ENCODE data around the gene CLASRP. TPM values are rescaled to one million over a fixed set of nuclear protein-coding genes. Genes with fewer than 3 reads are reported as not detected.

CLASRP gene
- total and polyA plus RNA-seq, 2 donors (not counting 1 experiment from before 2014, with no cell fraction given): 12.1 to 15.7 TPM

DNA sequence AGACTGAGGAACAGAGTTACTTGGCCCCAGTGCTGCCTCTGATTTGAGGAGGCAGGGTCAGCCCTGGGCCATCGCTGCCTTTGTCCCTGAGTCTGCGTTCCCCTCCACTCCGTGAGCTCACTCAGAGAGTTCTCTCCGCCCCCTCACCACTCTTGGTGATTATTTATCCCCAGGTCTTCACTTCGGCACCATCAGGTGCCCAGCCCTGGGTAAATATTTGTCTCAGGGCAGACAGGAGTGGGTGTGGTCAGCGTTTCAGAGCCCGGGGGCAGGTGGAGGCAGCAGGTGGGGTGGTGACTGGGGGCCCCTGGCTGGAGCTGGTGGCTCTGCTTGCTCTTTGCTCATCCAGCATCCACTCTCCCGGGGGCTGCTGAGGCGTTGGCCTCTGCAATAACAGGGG is 74.8 kb downstream of the CLASRP start:
- Histone ChIP-seq H3K4me2 (ENCODE audit: extremely low read depth, insufficient read depth, low read length) (no peak overlapping the region), H3K27me3 (ENCODE audit: control insufficient read depth, insufficient read depth, low read length) (no peaks in the 10 kb centered on the region), H3K9ac (ENCODE audit: insufficient read depth, low read length) (no peak overlapping the region), H3K4me3 (replicated peaks in 1 of 4; ENCODE audit: control extremely low read depth in 1 of 4, insufficient read depth in 1 of 4, low read depth in 3 of 4, low read length in 4 of 4) (no peak overlapping the region), H3K79me2 (ENCODE audit: control insufficient read depth, insufficient read depth, low read length) (peaks cover 79% of the 10 kb centered on the region), H4K20me1 (ENCODE audit: control insufficient read depth, extremely low read depth, insufficient read depth, low read length) (no peaks in the 10 kb centered on the region), H3K4me1 (ENCODE audit: control insufficient read depth, extremely low read depth, insufficient read depth, low read length) (no peaks in the 10 kb centered on the region), H3K27ac (ENCODE audit: insufficient read depth, low read length) (no peak overlapping the region), H3K9me3 (ENCODE audit: control insufficient read depth, insufficient read depth, low read depth, low read length) (no peaks in the 10 kb centered on the region), H3K36me3 (ENCODE audit: control insufficient read depth, insufficient read depth, low read length) (no peaks in the 10 kb centered on the region), H2AFZ (ENCODE audit: low read length) (no peak overlapping the region)
- no peak for DNase-seq (ENCODE audit: low read depth in 2 of 2)
- TF ChIP-seq EZH2 (IDR thresholded peaks at IDR 0.05; ENCODE audit: low read length, missing control alignments): no peak
- TF ChIP-seq, protein P1, sequence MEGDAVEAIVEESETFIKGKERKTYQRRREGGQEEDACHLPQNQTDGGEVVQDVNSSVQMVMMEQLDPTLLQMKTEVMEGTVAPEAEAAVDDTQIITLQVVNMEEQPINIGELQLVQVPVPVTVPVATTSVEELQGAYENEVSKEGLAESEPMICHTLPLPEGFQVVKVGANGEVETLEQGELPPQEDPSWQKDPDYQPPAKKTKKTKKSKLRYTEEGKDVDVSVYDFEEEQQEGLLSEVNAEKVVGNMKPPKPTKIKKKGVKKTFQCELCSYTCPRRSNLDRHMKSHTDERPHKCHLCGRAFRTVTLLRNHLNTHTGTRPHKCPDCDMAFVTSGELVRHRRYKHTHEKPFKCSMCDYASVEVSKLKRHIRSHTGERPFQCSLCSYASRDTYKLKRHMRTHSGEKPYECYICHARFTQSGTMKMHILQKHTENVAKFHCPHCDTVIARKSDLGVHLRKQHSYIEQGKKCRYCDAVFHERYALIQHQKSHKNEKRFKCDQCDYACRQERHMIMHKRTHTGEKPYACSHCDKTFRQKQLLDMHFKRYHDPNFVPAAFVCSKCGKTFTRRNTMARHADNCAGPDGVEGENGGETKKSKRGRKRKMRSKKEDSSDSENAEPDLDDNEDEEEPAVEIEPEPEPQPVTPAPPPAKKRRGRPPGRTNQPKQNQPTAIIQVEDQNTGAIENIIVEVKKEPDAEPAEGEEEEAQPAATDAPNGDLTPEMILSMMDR (conservative IDR thresholded peaks at IDR 0.05 in 1 of 2, IDR thresholded peaks at IDR 0.05 in 1 of 2; ENCODE audit: low read depth in 1 of 2, low read length in 2 of 2): no peak

- TF ChIP-seq, protein P1 (conservative IDR thresholded peaks at IDR 0.05 in 1 of 2, IDR thresholded peaks at IDR 0.05 in 1 of 2; ENCODE audit: low read depth in 1 of 2, low read length in 2 of 2): no peak
- TF ChIP-seq EZH2 (IDR thresholded peaks at IDR 0.05; ENCODE audit: low read length, missing control alignments): no peak
- no peak for DNase-seq (ENCODE audit: low read depth in 2 of 2)
- Histone ChIP-seq H3K9me3 (ENCODE audit: control insufficient read depth, insufficient read depth, low read depth, low read length) (no peaks in the 10 kb centered on the region), H3K79me2 (ENCODE audit: control insufficient read depth, insufficient read depth, low read length) (peaks cover 76% of the 10 kb centered on the region), H3K4me3 (replicated peaks in 1 of 4; ENCODE audit: control extremely low read depth in 1 of 4, insufficient read depth in 1 of 4, low read depth in 3 of 4, low read length in 4 of 4) (no peak overlapping the region), H4K20me1 (ENCODE audit: control insufficient read depth, extremely low read depth, insufficient read depth, low read length) (no peaks in the 10 kb centered on the region), H3K4me1 (ENCODE audit: control insufficient read depth, extremely low read depth, insufficient read depth, low read length) (no peaks in the 10 kb centered on the region), H3K4me2 (ENCODE audit: extremely low read depth, insufficient read depth, low read length) (no peak overlapping the region), H3K27ac (ENCODE audit: insufficient read depth, low read length) (no peak overlapping the region), H3K9ac (ENCODE audit: insufficient read depth, low read length) (no peak overlapping the region), H3K36me3 (ENCODE audit: control insufficient read depth, insufficient read depth, low read length) (no peaks in the 10 kb centered on the region), H3K27me3 (ENCODE audit: control insufficient read depth, insufficient read depth, low read length) (no peaks in the 10 kb centered on the region), H2AFZ (ENCODE audit: low read length) (no peak overlapping the region)
Observed at GRCh38 chr19:45114116-45114515, 75.3 kb downstream of the CLASRP start.

DNA sequence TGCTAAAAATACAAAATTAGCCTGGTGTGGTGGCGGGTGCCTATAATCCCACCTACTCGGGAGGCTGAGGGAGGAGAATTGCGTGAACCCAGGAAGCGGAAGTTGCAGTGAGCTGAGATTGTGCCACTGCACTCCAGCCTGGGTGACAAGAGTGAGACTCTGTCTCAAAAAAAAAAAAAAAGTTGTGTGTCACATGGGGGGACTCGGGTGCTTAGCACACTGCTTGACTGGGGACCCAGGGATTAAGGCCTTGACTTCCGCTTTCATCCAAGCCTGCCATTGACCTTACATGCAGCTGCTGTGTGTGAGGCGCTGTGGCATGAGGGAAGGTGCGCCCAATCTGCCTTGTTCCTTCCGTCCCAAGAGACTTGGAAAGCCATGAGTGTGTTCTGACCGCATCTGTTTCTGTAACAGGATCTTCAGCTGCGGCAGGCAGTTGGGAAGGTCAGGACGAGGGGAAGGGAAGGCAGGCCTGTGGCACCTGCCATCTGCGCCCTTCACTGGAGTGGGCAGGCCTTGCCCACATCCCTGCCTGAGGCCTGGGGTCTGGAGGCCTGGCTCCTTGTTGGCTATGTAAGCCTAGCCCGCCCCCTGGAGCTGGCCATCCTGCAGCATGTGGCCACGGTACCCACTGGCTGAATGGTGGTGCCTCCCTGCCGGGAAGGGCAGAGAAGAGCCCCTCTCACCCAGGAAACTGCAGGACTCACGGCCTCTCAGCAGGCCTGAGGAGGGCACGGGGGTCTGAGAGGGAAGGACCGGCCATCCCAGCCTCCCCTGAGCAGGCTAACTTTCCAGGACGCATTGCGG is 77.2 kb downstream of the CLASRP start:
- Histone ChIP-seq H2AFZ (ENCODE audit: low read length) (no peak overlapping the region), H4K20me1 (ENCODE audit: control insufficient read depth, extremely low read depth, insufficient read depth, low read length) (no peaks in the 10 kb centered on the region), H3K9me3 (ENCODE audit: control insufficient read depth, insufficient read depth, low read depth, low read length) (no peaks in the 10 kb centered on the region), H3K9ac (ENCODE audit: insufficient read depth, low read length) (no peak overlapping the region), H3K27me3 (ENCODE audit: control insufficient read depth, insufficient read depth, low read length) (no peaks in the 10 kb centered on the region), H3K27ac (ENCODE audit: insufficient read depth, low read length) (no peak overlapping the region), H3K4me2 (ENCODE audit: extremely low read depth, insufficient read depth, low read length) (no peak overlapping the region), H3K4me3 (replicated peaks in 1 of 4; ENCODE audit: control extremely low read depth in 1 of 4, insufficient read depth in 1 of 4, low read depth in 3 of 4, low read length in 4 of 4) (no peak overlapping the region), H3K4me1 (ENCODE audit: control insufficient read depth, extremely low read depth, insufficient read depth, low read length) (no peaks in the 10 kb centered on the region), H3K79me2 (ENCODE audit: control insufficient read depth, insufficient read depth, low read length) (peaks cover 70% of the 10 kb centered on the region), H3K36me3 (ENCODE audit: control insufficient read depth, insufficient read depth, low read length) (no peaks in the 10 kb centered on the region)
- no peak for TF ChIP-seq EZH2 (IDR thresholded peaks at IDR 0.05; ENCODE audit: low read length, missing control alignments)
- TF ChIP-seq, protein P1 (conservative IDR thresholded peaks at IDR 0.05 in 1 of 2, IDR thresholded peaks at IDR 0.05 in 1 of 2; ENCODE audit: low read depth in 1 of 2, low read length in 2 of 2): no peak
- no peak for DNase-seq (ENCODE audit: low read depth in 2 of 2)
